Gastroesophageal sphincter (tissue), 3 donors: ENCODE data around the gene NFASC.

Source experiments
- EP300 ChIP-seq: sonication (generic); formaldehyde crosslinking; IDR thresholded peaks from one replicate; pipeline ENCODE4 v1.6.1; 2017; ENCODE audit warnings: antibody characterized with exemption, mild to moderate bottlenecking
- TF ChIP-seq, protein P1 (sequence below), 4 experiments: fragments of 200-600 bp in 2 of 4; fragments of 450-650 bp in 2 of 4; sonication (generic) in 1 of 4; IDR thresholded peaks; one replicate each; pipeline ENCODE4 v1.5.1; 2017 to 2019; ENCODE audit warnings: antibody characterized with exemption in 4 of 4, mild to moderate bottlenecking in 2 of 4, moderate library complexity in 2 of 4

DNA sequence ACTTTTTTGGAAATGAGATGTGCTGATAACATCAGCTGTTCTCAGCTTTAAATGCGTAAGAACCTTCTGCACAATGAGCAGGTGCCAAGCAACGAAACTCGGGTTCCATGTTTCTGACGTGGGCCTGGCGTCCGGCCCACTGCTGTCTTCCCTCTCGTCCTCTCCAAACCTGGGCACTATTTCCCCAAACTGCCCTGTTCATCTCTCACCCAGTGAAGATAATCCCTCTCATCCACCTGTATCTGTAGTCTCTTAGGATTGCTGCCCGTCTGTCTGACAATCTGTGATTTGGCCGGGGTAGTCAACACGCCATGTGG lies 122.3 kb downstream of the NFASC start:
- TF ChIP-seq, protein P1, sequence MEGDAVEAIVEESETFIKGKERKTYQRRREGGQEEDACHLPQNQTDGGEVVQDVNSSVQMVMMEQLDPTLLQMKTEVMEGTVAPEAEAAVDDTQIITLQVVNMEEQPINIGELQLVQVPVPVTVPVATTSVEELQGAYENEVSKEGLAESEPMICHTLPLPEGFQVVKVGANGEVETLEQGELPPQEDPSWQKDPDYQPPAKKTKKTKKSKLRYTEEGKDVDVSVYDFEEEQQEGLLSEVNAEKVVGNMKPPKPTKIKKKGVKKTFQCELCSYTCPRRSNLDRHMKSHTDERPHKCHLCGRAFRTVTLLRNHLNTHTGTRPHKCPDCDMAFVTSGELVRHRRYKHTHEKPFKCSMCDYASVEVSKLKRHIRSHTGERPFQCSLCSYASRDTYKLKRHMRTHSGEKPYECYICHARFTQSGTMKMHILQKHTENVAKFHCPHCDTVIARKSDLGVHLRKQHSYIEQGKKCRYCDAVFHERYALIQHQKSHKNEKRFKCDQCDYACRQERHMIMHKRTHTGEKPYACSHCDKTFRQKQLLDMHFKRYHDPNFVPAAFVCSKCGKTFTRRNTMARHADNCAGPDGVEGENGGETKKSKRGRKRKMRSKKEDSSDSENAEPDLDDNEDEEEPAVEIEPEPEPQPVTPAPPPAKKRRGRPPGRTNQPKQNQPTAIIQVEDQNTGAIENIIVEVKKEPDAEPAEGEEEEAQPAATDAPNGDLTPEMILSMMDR (IDR thresholded peaks at IDR 0.05): no peak
- TF ChIP-seq EP300: no peak
